K562 (cell line): ENCODE data around the gene CNPY4. TPM values are rescaled to one million over a fixed set of nuclear protein-coding genes. Genes with fewer than 3 reads are reported as not detected.

Experiments used
- MLLT1 ChIP-seq, 2 experiments: fragments of 450-650 bp; IDR thresholded peaks; 2 replicates each; pipeline ENCODE4 v1.6.1; 2016
- NFIX ChIP-seq: fragments of 250-450 bp; sonication (Bioruptor Pico); IDR thresholded peaks from 2 replicates; pipeline ENCODE4 v1.4.0; 2020; ENCODE audit warnings: low read depth, mild to moderate bottlenecking, moderate library complexity
- PPARD ChIP-seq: fragments of 250-450 bp; sonication (Bioruptor Pico); IDR thresholded peaks from 2 replicates; pipeline ENCODE4 v1.8.0; 2022; ENCODE audit warnings: inconsistent platforms, mild to moderate bottlenecking, moderate library complexity
- RCOR1 ChIP-seq, 2 experiments: IDR thresholded peaks; 2 replicates each; pipeline ENCODE4 v1.6.1; 2012; ENCODE audit warnings: low read depth in 2 of 2, low read length in 2 of 2, borderline replicate concordance in 1 of 2, improper control_type of control experiment in 1 of 2
- ZC3H11A ChIP-seq: IDR thresholded peaks from 2 replicates; pipeline ENCODE4 v1.6.1; 2012; ENCODE audit warnings: low read depth, low read length, improper control_type of control experiment
- ZFX ChIP-seq: sonication (generic); formaldehyde crosslinking; IDR thresholded peaks from 2 replicates; pipeline ENCODE4 v1.8.0; 2022; ENCODE audit warnings: mild to moderate bottlenecking, missing genetic modification reagents, moderate library complexity
- ZNF24 ChIP-seq: fragments of 450-650 bp; IDR thresholded peaks from 2 replicates; pipeline ENCODE4 v1.6.1; 2016
- ZNF57 ChIP-seq: fragments of 450-650 bp; formaldehyde crosslinking; IDR thresholded peaks from 2 replicates; pipeline ENCODE4 v1.4.0; 2020; ENCODE audit warnings: mild to moderate bottlenecking, moderate library complexity
- ZNF707 ChIP-seq: fragments of 250-450 bp; sonication (Bioruptor Pico); conservative IDR thresholded peaks from 2 replicates; pipeline ENCODE4 v1.8.0; 2022; ENCODE audit warnings: inconsistent platforms, mild to moderate bottlenecking, moderate library complexity
- ZZZ3 ChIP-seq: fragments of 450-650 bp; IDR thresholded peaks from 2 replicates; pipeline ENCODE4 v1.6.1; 2016; ENCODE audit warnings: antibody characterized with exemption, mild to moderate bottlenecking, moderate library complexity
- polyA plus RNA-seq, 8 experiments: library from polyadenylated mRNA; depleted of rRNA in 4 of 8; stranded (reverse) in 5 of 8; unstranded in 3 of 8; fragments of >200 nt; fragmentation: Nextera tagmentation in 2 of 8; fragmentation: Illumina TruSeq in 1 of 8; extraction: Ambion mirVana in 2 of 8; extraction: Trizol in 1 of 8; gene quantifications; 2 replicates each; pipeline versions ENCODE4 v1.2.1 to v1.2.3, GENCODE V29; 2011 to 2014; ENCODE audit warnings: inconsistent platforms in 1 of 8, missing spikeins in 1 of 8
- total RNA-seq, 7 experiments: library from RNA; depleted of rRNA in 6 of 7; stranded (reverse); fragments of >200 nt in 6 of 7; fragmentation: Illumina TruSeq in 2 of 7; extraction: Trizol in 2 of 7; gene quantifications; 2 replicates each; pipeline versions ENCODE4 v1.2.1 to v1.2.3, GENCODE V29; 2011 to 2021; ENCODE audit warnings: low replicate concordance in 1 of 7
- TF ChIP-seq, protein P1 (sequence below), 2 experiments: fragments of 450-650 bp in 1 of 2; sonication (generic) in 1 of 2; formaldehyde crosslinking in 1 of 2; IDR thresholded peaks; 2 replicates each; pipeline versions ENCODE4 v1.7.1 to v1.9.0; 2016 to 2022; ENCODE audit warnings: inconsistent platforms in 1 of 2, mild to moderate bottlenecking in 1 of 2, missing genetic modification reagents in 1 of 2
- TF ChIP-seq, protein P2 (sequence below), 2 experiments: fragments of 450-650 bp; IDR thresholded peaks; 2 replicates each; pipeline ENCODE4 v1.6.1; 2018; ENCODE audit warnings: mild to moderate bottlenecking in 2 of 2, low read depth in 1 of 2; ENCODE audit not compliant: partially characterized antibody in 2 of 2

The CNPY4 gene
- total and polyA plus RNA-seq, 9 of the 15 experiments (the other 6 are each of a cell fraction or from before 2014, with no cell fraction given), result 1.9 to 11.2 (median 7.0) TPM

GRCh38 chr7:100159099-100159623, 39.7 kb downstream of the CNPY4 start (continued):
- TF ChIP-seq ZFX (CRISPR knock-in tag) (no peak; the same call in 1 of the 2 replicates), ZC3H11A (no peak), RCOR1 (IDR thresholded peaks at IDR 0.05; ENCODE audit: borderline replicate concordance in 1 of 2, low read depth in 2 of 2, low read length in 2 of 2) (0 out of 4 replicates have a peak, but pooled peaks of 1 of the 2 experiments have one; percentile 10), ZZZ3 (no peak), NFIX (CRISPR knock-in tag) (no peak), ZNF57 (CRISPR knock-in tag) (no peak), ZNF24 (no peak), ZNF707 (CRISPR knock-in tag) (no peak), PPARD (CRISPR knock-in tag) (no peak), MLLT1 (IDR thresholded peaks at IDR 0.05) (peak in 1 of 2 experiments; percentile 46; a peak in 3 of 4 replicates)
- TF ChIP-seq, protein P1, sequence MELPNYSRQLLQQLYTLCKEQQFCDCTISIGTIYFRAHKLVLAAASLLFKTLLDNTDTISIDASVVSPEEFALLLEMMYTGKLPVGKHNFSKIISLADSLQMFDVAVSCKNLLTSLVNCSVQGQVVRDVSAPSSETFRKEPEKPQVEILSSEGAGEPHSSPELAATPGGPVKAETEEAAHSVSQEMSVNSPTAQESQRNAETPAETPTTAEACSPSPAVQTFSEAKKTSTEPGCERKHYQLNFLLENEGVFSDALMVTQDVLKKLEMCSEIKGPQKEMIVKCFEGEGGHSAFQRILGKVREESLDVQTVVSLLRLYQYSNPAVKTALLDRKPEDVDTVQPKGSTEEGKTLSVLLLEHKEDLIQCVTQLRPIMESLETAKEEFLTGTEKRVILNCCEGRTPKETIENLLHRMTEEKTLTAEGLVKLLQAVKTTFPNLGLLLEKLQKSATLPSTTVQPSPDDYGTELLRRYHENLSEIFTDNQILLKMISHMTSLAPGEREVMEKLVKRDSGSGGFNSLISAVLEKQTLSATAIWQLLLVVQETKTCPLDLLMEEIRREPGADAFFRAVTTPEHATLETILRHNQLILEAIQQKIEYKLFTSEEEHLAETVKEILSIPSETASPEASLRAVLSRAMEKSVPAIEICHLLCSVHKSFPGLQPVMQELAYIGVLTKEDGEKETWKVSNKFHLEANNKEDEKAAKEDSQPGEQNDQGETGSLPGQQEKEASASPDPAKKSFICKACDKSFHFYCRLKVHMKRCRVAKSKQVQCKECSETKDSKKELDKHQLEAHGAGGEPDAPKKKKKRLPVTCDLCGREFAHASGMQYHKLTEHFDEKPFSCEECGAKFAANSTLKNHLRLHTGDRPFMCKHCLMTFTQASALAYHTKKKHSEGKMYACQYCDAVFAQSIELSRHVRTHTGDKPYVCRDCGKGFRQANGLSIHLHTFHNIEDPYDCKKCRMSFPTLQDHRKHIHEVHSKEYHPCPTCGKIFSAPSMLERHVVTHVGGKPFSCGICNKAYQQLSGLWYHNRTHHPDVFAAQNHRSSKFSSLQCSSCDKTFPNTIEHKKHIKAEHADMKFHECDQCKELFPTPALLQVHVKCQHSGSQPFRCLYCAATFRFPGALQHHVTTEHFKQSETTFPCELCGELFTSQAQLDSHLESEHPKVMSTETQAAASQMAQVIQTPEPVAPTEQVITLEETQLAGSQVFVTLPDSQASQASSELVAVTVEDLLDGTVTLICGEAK (IDR thresholded peaks at IDR 0.05), result no peak
- TF ChIP-seq, protein P1 (CRISPR knock-in tag; IDR thresholded peaks at IDR 0.05), result no peak
- TF ChIP-seq, protein P2, sequence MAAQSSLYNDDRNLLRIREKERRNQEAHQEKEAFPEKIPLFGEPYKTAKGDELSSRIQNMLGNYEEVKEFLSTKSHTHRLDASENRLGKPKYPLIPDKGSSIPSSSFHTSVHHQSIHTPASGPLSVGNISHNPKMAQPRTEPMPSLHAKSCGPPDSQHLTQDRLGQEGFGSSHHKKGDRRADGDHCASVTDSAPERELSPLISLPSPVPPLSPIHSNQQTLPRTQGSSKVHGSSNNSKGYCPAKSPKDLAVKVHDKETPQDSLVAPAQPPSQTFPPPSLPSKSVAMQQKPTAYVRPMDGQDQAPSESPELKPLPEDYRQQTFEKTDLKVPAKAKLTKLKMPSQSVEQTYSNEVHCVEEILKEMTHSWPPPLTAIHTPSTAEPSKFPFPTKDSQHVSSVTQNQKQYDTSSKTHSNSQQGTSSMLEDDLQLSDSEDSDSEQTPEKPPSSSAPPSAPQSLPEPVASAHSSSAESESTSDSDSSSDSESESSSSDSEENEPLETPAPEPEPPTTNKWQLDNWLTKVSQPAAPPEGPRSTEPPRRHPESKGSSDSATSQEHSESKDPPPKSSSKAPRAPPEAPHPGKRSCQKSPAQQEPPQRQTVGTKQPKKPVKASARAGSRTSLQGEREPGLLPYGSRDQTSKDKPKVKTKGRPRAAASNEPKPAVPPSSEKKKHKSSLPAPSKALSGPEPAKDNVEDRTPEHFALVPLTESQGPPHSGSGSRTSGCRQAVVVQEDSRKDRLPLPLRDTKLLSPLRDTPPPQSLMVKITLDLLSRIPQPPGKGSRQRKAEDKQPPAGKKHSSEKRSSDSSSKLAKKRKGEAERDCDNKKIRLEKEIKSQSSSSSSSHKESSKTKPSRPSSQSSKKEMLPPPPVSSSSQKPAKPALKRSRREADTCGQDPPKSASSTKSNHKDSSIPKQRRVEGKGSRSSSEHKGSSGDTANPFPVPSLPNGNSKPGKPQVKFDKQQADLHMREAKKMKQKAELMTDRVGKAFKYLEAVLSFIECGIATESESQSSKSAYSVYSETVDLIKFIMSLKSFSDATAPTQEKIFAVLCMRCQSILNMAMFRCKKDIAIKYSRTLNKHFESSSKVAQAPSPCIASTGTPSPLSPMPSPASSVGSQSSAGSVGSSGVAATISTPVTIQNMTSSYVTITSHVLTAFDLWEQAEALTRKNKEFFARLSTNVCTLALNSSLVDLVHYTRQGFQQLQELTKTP (IDR thresholded peaks at IDR 0.05; ENCODE audit: low read depth in 1 of 2, partially characterized antibody in 2 of 2), result peak in 1 of 2 experiments; percentile 52
